Mesangial cell (primary cell): ENCODE data around the gene ARID4A. TPM values are rescaled to one million over a fixed set of nuclear protein-coding genes. Genes with fewer than 3 reads are reported as not detected.

Experiments used
- total RNA-seq: library from RNA; depleted of rRNA; stranded (reverse); fragments of >200 nt; gene quantifications from 2 replicates; pipeline ENCODE4 v1.2.3, GENCODE V29; 2015

The ARID4A gene
- 0.98 and 5.2 TPM in 2 replicates for total RNA-seq

GRCh38 chr14:58298477-58299400 lies at the start of gene ARID4A:
TSS of gene ARID4A (plus strand) at chr14:58298555. CDS start at chr14:58299855, 1,300 bp downstream.

GRCh38 chr14:58395812-58396788 lies 97.7 kb downstream of the ARID4A start, which contains the start of gene TOMM20L:
TSS of gene TOMM20L (plus strand) at chr14:58395930. CDS start at chr14:58395958, 28 bp downstream.

Other genes with a start within 250 kb of the ARID4A start
- gene ARMH4, start 146.3 kb upstream of the ARID4A start, total RNA-seq, result 10.3 and 15.8 TPM in 2 replicates
- gene ACTR10, start 98.4 kb upstream of the ARID4A start, total RNA-seq, result 47.9 and 58.1 TPM in 2 replicates
- 59.2 and 148 TPM in 2 replicates for gene PSMA3, start 53.7 kb upstream of the ARID4A start, total RNA-seq
- gene TOMM20L, start 97.4 kb downstream of the ARID4A start, total RNA-seq, result not detected in 2 replicates
- 41.5 and 51.8 TPM in 2 replicates for gene TIMM9, start 129.0 kb downstream of the ARID4A start, total RNA-seq
- 8.9 and 16.3 TPM in 2 replicates for gene KIAA0586, start 129.2 kb downstream of the ARID4A start, total RNA-seq